GM23338 (cell line): Measurements from ENCODE around the gene DYNC1LI2. TPM values are rescaled to one million over a fixed set of nuclear protein-coding genes. Genes with fewer than 3 reads are reported as not detected.

ENCODE experiments used
- ATAC-seq: fragments of 200-7000 bp; cut with Tn5 transposase; 3 replicates; pipeline ENCODE4 v1.9.1; 2020
- DNase-seq: peaks from one replicate; pipeline ENCODE4 v3.0.0-alpha.2; 2015; ENCODE audit warnings: low spot score
- H2AFZ ChIP-seq: fragments of 200-600 bp; sonication (generic); 2 replicates; pipeline ENCODE4 v1.8.0; 2016; ENCODE audit warnings: antibody characterized with exemption, mild to moderate bottlenecking, moderate library complexity
- H3F3A ChIP-seq: fragments of 200-600 bp; sonication (generic); replicated peaks from 2 replicates; pipeline ENCODE4 v1.8.0; 2017; ENCODE audit warnings: antibody characterized with exemption, mixed run types, low read depth
- H3K27ac ChIP-seq: fragments of 200-600 bp; sonication (generic); 2 replicates; pipeline ENCODE4 v1.6.1; 2016; ENCODE audit warnings: low read depth
- H3K27me3 ChIP-seq: fragments of 200-600 bp; sonication (generic); 2 replicates; pipeline ENCODE4 v1.8.0; 2016; ENCODE audit warnings: mild to moderate bottlenecking, mixed run types, moderate library complexity; ENCODE audit not compliant: insufficient read depth
- H3K36me3 ChIP-seq: fragments of 200-600 bp; sonication (generic); 2 replicates; pipeline ENCODE4 v1.8.0; 2016; ENCODE audit warnings: mild to moderate bottlenecking; ENCODE audit not compliant: insufficient read depth
- H3K4me1 ChIP-seq: fragments of 200-600 bp; sonication (generic); 2 replicates; pipeline ENCODE4 v1.8.0; 2016; ENCODE audit warnings: mild to moderate bottlenecking, moderate library complexity; ENCODE audit not compliant: insufficient read depth
- H3K4me2 ChIP-seq: fragments of 200-600 bp; sonication (generic); 2 replicates; pipeline ENCODE4 v1.7.1; 2017; ENCODE audit warnings: mixed run types
- H3K4me3 ChIP-seq: fragments of 200-600 bp; sonication (generic); 2 replicates; pipeline ENCODE4 v1.6.1; 2016; ENCODE audit warnings: mixed run types
- H3K79me2 ChIP-seq: fragments of 200-600 bp; sonication (generic); replicated peaks from 2 replicates; pipeline ENCODE4 v1.8.0; 2017; ENCODE audit warnings: mild to moderate bottlenecking; ENCODE audit not compliant: insufficient read depth
- H3K9me2 ChIP-seq: fragments of 200-600 bp; sonication (generic); 2 replicates; pipeline ENCODE4 v1.8.0; 2017; ENCODE audit not compliant: insufficient read depth
- H4K20me1 ChIP-seq: fragments of 200-600 bp; sonication (generic); replicated peaks from 2 replicates; pipeline ENCODE4 v1.8.0; 2017; ENCODE audit warnings: mild to moderate bottlenecking; ENCODE audit not compliant: insufficient read depth
- H3K27ac Mint-ChIP-seq: 2 replicates; pipeline ENCODE4 v1.8.0; 2020; ENCODE audit warnings: inconsistent platforms, mild to moderate bottlenecking, moderate library complexity, mixed read lengths
- H3K27me3 Mint-ChIP-seq: 3 replicates; pipeline ENCODE4 v1.8.0; 2022; ENCODE audit warnings: low read depth, mild to moderate bottlenecking, moderate library complexity, mixed read lengths, inconsistent platforms; ENCODE audit not compliant: insufficient read depth, poor library complexity
- H3K36me3 Mint-ChIP-seq: 3 replicates; pipeline ENCODE4 v1.8.0; 2021; ENCODE audit warnings: low read depth, mild to moderate bottlenecking, inconsistent platforms, moderate library complexity, mixed read lengths
- H3K4me1 Mint-ChIP-seq: 3 replicates; pipeline ENCODE4 v1.8.0; 2020; ENCODE audit warnings: mild to moderate bottlenecking, inconsistent platforms, mixed read lengths
- H3K4me3 Mint-ChIP-seq: 3 replicates; pipeline ENCODE4 v1.8.0; 2021; ENCODE audit warnings: moderate library complexity, mild to moderate bottlenecking, inconsistent platforms, mixed read lengths
- H3K9me3 Mint-ChIP-seq: 3 replicates; pipeline ENCODE4 v1.8.0; 2020; ENCODE audit warnings: moderate library complexity, mild to moderate bottlenecking, inconsistent platforms, mixed read lengths
- CREB1 ChIP-seq: fragments of 250-450 bp; sonication (Bioruptor Pico); IDR thresholded peaks from 2 replicates; pipeline ENCODE4 v1.5.0; 2020; ENCODE audit warnings: low read depth, mild to moderate bottlenecking, moderate library complexity
- EZH2phosphoT487 ChIP-seq: fragments of 200-600 bp; sonication (generic); IDR thresholded peaks from one replicate; pipeline ENCODE4 v1.8.1; 2018; ENCODE audit warnings: antibody characterized with exemption; ENCODE audit not compliant: unreplicated experiment
- JUNB ChIP-seq: IDR thresholded peaks from one replicate; pipeline ENCODE4 v1.6.1; 2016; ENCODE audit warnings: antibody characterized with exemption; ENCODE audit not compliant: unreplicated experiment
- NANOG ChIP-seq: IDR thresholded peaks from 2 replicates; pipeline ENCODE4 v1.6.1; 2016; ENCODE audit warnings: antibody characterized with exemption, borderline replicate concordance
- POLR2AphosphoS5 ChIP-seq: IDR thresholded peaks from 2 replicates; pipeline ENCODE4 v1.6.1; 2016; ENCODE audit warnings: antibody characterized with exemption, low read depth
- STAT1 ChIP-seq: IDR thresholded peaks from one replicate; pipeline ENCODE4 v1.6.1; 2016; ENCODE audit warnings: antibody characterized with exemption; ENCODE audit not compliant: unreplicated experiment
- polyA plus RNA-seq: library from polyadenylated mRNA; unstranded; fragments of >200 nt; fragmentation: Nextera tagmentation; extraction: Ambion mirVana; gene quantifications from 2 replicates; pipeline ENCODE4 v1.2.1, GENCODE V29; 2016
- total RNA-seq: library from RNA; depleted of rRNA; stranded (reverse); fragments of >200 nt; shearing (Covaris generic); gene quantifications from 2 replicates; pipeline ENCODE4 v1.2.3, GENCODE V29; 2014
- TF ChIP-seq, protein P1 (sequence below): fragments of 250-450 bp; sonication (Bioruptor Pico); IDR thresholded peaks from 2 replicates; pipeline ENCODE4 v1.5.0; 2020; ENCODE audit warnings: mild to moderate bottlenecking, moderate library complexity

Gene DYNC1LI2
- total and polyA plus RNA-seq, 2 experiments from 2014 or later, result 73.9 to 85.9 TPM

DNA sequence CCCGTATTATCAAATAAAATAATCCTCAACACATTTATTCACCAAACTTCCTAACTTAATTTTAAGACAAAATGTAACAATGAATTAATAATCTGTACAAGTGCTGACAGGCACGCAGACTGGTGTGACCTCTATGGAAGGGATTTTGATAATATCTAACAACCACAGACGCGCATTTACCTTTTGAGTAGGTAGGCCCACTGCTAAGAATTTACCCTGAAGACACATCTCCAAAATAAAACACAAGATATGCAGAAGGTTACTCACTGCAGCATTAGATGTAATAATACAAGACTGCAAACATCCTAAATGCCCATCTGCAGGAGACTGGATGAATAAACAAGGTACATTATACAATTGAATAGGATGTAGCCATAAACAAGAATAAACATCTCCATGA lies 32.2 kb downstream of the DYNC1LI2 start:
- no peaks in the 10 kb centered on the region for H3K4me1 Mint-ChIP-seq
- Histone ChIP-seq H3K4me3 (no peak overlapping the region), H2AFZ (no peak overlapping the region), H3K27ac (no peak overlapping the region; the same call in 1 of the 2 replicates), H3K36me3 (peaks cover 30% of the 10 kb centered on the region), H3K27me3 (no peaks in the 10 kb centered on the region), H4K20me1 (peaks cover 10% of the 10 kb centered on the region; the same call in 1 of the 2 replicates), H3K79me2 (no peaks in the 10 kb centered on the region; the same call in 1 of the 2 replicates), H3K4me2 (no peak overlapping the region), H3K9me2 (no peaks in the 10 kb centered on the region), H3F3A (peaks cover 12% of the 10 kb centered on the region), H3K4me1 (no peaks in the 10 kb centered on the region)
- H3K27ac Mint-ChIP-seq, result no peak overlapping the region
- ATAC-seq (no peak), DNase-seq (no peak)
- H3K27me3 Mint-ChIP-seq, result no peaks in the 10 kb centered on the region
- H3K9me3 Mint-ChIP-seq, result no peaks in the 10 kb centered on the region
- peaks cover 38% of the 10 kb centered on the region for H3K36me3 Mint-ChIP-seq
- no peak for TF ChIP-seq POLR2AphosphoS5
- no peak for TF ChIP-seq CREB1 (CRISPR knock-in tag)
- no peak for TF ChIP-seq EZH2phosphoT487
- TF ChIP-seq, protein P1, sequence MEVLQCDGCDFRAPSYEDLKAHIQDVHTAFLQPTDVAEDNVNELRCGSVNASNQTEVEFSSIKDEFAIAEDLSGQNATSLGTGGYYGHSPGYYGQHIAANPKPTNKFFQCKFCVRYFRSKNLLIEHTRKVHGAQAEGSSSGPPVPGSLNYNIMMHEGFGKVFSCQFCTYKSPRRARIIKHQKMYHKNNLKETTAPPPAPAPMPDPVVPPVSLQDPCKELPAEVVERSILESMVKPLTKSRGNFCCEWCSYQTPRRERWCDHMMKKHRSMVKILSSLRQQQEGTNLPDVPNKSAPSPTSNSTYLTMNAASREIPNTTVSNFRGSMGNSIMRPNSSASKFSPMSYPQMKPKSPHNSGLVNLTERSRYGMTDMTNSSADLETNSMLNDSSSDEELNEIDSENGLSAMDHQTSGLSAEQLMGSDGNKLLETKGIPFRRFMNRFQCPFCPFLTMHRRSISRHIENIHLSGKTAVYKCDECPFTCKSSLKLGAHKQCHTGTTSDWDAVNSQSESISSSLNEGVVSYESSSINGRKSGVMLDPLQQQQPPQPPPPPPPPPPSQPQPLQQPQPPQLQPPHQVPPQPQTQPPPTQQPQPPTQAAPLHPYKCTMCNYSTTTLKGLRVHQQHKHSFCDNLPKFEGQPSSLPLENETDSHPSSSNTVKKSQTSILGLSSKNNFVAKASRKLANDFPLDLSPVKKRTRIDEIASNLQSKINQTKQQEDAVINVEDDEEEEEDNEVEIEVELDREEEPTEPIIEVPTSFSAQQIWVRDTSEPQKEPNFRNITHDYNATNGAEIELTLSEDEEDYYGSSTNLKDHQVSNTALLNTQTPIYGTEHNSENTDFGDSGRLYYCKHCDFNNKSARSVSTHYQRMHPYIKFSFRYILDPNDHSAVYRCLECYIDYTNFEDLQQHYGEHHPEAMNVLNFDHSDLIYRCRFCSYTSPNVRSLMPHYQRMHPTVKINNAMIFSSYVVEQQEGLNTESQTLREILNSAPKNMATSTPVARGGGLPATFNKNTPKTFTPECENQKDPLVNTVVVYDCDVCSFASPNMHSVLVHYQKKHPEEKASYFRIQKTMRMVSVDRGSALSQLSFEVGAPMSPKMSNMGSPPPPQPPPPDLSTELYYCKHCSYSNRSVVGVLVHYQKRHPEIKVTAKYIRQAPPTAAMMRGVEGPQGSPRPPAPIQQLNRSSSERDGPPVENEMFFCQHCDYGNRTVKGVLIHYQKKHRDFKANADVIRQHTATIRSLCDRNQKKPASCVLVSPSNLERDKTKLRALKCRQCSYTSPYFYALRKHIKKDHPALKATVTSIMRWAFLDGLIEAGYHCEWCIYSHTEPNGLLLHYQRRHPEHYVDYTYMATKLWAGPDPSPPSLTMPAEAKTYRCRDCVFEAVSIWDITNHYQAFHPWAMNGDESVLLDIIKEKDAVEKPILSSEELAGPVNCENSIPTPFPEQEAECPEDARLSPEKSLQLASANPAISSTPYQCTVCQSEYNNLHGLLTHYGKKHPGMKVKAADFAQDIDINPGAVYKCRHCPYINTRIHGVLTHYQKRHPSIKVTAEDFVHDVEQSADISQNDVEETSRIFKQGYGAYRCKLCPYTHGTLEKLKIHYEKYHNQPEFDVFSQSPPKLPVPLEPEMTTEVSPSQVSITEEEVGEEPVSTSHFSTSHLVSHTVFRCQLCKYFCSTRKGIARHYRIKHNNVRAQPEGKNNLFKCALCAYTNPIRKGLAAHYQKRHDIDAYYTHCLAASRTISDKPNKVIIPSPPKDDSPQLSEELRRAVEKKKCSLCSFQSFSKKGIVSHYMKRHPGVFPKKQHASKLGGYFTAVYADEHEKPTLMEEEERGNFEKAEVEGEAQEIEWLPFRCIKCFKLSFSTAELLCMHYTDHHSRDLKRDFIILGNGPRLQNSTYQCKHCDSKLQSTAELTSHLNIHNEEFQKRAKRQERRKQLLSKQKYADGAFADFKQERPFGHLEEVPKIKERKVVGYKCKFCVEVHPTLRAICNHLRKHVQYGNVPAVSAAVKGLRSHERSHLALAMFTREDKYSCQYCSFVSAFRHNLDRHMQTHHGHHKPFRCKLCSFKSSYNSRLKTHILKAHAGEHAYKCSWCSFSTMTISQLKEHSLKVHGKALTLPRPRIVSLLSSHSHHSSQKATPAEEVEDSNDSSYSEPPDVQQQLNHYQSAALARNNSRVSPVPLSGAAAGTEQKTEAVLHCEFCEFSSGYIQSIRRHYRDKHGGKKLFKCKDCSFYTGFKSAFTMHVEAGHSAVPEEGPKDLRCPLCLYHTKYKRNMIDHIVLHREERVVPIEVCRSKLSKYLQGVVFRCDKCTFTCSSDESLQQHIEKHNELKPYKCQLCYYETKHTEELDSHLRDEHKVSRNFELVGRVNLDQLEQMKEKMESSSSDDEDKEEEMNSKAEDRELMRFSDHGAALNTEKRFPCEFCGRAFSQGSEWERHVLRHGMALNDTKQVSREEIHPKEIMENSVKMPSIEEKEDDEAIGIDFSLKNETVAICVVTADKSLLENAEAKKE (CRISPR knock-in tag), result no peak
- no peak overlapping the region for H3K4me3 Mint-ChIP-seq

DNA sequence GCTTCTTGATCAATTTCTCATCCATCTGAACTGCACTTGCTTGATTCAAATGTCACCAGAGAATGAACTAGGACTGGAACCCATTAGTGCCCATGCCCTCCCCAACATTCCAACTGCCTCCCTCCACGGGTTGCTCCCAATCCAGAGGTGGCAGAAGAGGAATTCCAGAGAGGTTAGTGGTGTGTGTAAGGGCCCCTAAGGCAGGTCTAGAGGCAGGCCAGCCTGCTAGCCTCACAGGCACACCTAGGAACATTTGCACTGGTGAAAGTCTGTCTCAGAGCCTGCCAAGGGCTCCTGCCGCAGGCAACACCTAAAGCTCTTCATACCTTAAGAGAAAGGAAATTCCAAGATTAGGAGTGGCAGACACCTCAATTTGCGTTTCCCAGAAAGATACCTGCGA lies 33.6 kb downstream of the DYNC1LI2 start:
- Histone ChIP-seq H3K9me2 (no peaks in the 10 kb centered on the region), H2AFZ (no peak overlapping the region), H3K27ac (peak overlapping the region; percentile 83; the same call in 1 of the 2 replicates), H3K79me2 (no peaks in the 10 kb centered on the region), H4K20me1 (peaks cover 3% of the 10 kb centered on the region; the same call in 1 of the 2 replicates), H3F3A (peaks cover 12% of the 10 kb centered on the region), H3K4me2 (no peak overlapping the region), H3K27me3 (no peaks in the 10 kb centered on the region), H3K4me1 (no peaks in the 10 kb centered on the region), H3K36me3 (peaks cover 15% of the 10 kb centered on the region), H3K4me3 (no peak overlapping the region)
- peaks cover 24% of the 10 kb centered on the region for H3K36me3 Mint-ChIP-seq
- peak; percentile 30 for ATAC-seq
- H3K4me1 Mint-ChIP-seq, result no peaks in the 10 kb centered on the region
- H3K9me3 Mint-ChIP-seq, result no peaks in the 10 kb centered on the region
- H3K27ac Mint-ChIP-seq, result no peak overlapping the region
- H3K27me3 Mint-ChIP-seq, result no peaks in the 10 kb centered on the region
- DNase-seq, result no peak
- no peak overlapping the region for H3K4me3 Mint-ChIP-seq
- no peak for TF ChIP-seq JUNB
- no peak for TF ChIP-seq CREB1 (CRISPR knock-in tag)
- TF ChIP-seq, protein P1 (CRISPR knock-in tag), result no peak
- TF ChIP-seq STAT1, result no peak
- no peak for TF ChIP-seq NANOG
